Frontal cortex (tissue), 4 donors: ENCODE results near the gene CNN3. TPM values are rescaled to one million over a fixed set of nuclear protein-coding genes. Genes with fewer than 3 reads are reported as not detected.

Source experiments
- DNase-seq, 2 donors: peaks; one replicate each; pipeline ENCODE4 v3.0.0; 2012; ENCODE audit warnings: low spot score in 2 of 2
- FAIRE-seq: peaks from 2 replicates; lab custom pipeline; 2012; peaks lifted over from hg19 to GRCh38; lab: Jason Lieb, UNC
- total RNA-seq: library from RNA; depleted of rRNA; stranded (reverse); fragments of >200 nt; gene quantifications from one replicate; pipeline ENCODE4 v1.2.3, GENCODE V29; 2014
- donor health status: control.
- donor health status: control.
- donor health status: control.

Gene CNN3
- total RNA-seq, 1 donor from 2014 or later = 171 TPM

DNA sequence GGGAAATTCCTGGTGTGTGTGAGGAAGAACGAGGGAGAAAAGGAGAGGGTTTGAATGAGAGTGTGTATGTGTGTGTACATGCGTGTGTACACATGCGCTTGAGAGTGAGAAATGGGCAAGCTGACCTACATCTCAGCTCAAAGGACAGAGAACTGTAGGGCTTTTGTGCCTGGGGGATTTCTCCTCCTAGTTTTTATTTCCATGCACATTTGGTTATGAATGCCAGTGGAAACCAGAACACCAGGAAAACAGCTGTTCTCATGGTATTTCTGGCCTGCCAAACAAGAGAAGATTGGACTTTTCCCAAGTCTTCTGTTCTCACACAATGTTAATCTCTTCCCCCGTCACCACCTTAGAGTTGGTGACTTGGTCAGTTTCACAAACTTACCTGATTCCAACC is 61.5 kb downstream of the CNN3 start:
- DNase-seq (no peak), FAIRE-seq (no peak)

DNA sequence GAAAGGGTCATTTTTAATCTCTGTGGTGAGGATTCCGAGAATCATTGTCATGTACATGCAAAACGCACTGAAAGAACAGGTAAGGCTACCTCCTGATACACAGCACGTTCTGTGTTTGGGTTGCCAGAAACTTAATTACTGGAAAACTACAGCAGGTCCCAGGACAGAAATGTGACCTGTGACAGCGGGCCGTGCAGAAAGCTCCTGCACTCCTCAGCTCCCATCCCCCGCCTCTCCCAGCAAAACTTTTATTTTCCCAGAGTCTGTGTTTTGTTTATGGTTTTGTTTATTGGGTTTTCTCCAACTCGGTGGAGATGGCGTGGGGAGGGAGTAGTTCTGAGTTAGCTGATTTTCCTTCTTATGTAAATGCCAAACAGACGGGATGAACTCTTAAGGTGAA is 62.1 kb downstream of the CNN3 start:
- FAIRE-seq (no peak), DNase-seq (no peak)

DNA sequence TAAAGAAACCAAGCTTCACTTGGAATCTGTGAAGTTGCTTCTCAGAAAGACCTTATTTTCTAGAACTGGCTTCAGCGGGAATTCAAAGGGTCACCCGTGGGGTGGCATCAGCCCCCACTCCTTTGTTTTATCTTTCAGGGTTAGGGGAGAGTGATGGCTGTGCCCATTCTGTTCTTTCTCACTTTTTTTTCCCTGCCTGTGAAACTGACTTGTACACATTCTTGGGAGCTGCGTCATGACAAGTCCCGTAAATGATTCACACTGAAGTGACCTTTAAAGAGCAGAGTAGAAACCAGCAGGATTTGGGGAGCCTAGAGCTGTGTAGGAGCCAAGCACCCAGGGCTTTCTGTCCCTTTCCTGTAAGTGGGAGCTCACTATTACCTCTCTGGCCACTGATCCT is 63.0 kb downstream of the CNN3 start:
- DNase-seq = no peak
- FAIRE-seq = no peak

DNA sequence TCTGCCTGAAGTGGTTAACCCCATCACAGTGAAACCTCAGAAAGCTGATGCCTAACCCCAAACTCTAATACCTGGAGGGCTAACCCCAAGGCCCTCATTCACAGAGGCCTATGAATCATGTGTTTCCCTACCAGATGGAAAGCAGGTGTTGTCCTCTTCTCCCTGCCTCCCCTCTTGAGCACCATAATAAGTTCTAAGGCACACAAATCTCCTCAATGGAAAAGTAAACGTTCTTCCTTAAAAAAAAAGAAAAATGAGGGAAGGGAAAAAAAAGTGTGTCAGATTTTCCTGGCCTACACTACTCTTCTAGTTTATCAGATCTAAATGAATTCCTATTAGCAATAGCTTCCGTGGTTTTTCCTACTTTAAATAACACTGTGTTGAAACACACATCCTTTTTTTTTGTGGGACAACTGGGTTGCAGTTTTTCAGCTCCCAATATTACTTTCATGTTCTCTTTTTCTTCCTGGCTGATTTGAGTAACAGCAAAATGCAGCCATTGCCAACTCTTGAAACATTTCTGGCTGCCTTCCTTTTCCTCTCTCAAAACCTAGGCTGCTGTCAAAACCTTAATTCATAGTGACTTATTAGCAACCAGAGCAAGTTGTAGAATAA is 63.5 kb downstream of the CNN3 start:
- FAIRE-seq (no peak), DNase-seq (no peak)

DNA sequence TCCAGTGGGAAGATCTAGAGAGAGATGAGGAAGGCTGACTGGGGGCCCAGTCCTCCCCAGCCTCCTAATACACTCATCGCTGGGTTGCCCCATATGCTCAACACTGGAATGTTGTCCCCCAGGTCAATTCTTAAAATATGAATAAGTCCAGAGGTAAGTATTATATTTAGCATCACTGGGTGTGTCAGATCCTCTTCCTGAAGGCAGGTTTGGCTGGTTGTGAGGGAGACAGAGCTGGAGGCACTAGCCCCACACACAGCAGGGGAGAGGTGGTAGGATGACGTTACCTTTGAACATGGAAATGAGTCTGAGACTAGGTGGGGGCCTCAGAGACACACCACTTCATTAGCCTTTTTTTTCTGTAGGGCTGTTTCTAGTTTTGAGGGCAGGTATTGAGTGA is 64.2 kb downstream of the CNN3 start:
- no peak for FAIRE-seq
- no peak for DNase-seq

DNA sequence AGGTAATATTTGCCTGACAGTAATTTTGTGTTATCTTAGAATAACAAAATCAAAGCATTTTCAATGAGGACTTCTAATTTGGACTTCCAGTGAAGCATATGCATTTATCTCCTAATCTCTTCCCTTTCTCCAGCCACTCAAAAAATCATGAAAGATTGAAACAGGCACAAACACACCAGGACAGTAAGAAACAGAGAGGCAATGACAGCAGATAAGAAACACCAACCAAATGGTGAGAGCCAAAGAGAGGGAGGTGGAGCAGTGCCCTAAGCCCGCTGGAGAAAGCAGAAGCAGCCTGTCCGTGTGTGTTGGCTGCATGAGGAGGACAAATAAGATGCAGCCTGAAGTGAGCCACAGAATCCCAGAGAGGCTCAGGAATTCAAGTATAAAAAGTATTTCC is 67.7 kb downstream of the CNN3 start:
- DNase-seq (no peak), FAIRE-seq (no peak)

DNA sequence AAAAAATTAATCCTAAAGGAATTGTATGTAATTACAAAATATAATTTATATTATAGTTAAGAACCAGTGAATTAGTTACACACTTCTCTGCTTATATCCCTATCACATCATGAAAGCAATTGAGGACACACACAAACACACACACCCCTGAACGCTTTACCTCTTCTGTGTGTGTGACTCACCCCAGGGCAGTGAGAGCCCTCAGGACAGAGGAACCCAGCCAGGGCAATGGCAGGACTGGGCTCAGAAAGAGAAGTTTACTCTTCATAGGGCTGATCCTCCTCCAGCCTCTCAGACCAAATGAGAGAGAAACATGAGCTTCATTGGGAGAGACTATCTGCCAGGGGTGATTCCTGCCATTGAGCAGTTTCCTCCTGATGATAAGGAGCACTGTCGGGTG is 68.6 kb downstream of the CNN3 start:
- DNase-seq (no peak), FAIRE-seq (no peak)

DNA sequence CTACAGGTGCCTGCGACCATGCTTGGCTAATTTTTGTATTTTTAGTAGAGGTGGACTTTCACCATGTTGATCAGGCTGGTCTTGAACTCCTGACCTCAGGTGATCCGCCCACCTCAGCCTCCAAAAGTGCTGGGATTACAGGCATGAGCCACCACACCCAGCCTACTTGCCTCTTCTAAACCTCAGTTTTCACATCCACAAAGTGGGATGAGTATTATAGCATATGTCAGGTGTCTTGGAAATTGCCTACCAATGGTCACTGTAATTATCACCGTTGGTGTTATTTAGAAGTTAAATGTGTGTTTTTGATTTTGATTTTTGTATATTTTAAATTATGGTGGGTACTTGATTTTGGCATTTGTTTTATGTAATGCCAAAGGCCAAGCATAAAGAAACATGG is 70.0 kb downstream of the CNN3 start:
- no peak for FAIRE-seq
- no peak for DNase-seq

DNA sequence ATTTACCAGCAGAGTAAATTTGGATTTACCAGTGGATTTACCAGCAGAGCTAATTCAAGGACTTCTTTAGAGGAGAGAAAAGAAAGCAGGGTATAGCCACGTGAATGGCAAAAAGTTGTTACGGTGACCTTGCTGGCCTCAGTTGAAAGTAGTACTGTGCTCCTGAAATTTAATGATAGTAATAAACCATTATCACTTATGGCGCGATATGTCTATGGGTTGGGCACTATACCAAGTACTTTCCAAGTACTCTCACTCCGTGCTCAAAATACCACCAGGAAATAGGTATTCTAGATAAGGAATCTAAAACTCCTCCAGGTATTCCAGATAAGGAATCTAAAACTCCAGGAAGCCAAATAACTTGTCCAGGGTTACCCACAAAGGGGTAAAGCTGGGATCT is 70.9 kb downstream of the CNN3 start:
- DNase-seq (no peak), FAIRE-seq (no peak)

DNA sequence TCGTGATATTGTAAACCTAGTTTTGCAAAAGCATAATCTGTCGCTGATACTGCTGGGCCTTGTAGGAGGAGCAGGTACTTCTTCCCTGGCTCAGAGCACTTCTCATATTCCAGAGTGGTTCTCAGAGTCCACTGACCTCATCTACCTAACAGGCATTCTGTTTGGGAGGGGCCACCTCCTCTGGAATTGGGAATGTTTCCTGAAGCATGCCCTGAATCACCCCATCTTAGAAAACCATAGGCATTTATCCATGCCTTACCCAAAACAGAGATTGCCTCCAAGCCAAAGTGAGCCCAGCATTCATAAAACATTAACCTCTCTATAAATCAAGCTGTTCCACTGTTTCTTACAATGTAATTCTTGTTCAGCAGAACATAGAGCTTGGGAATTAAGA is 71.6 kb downstream of the CNN3 start:
- DNase-seq (no peak), FAIRE-seq (no peak)

DNA sequence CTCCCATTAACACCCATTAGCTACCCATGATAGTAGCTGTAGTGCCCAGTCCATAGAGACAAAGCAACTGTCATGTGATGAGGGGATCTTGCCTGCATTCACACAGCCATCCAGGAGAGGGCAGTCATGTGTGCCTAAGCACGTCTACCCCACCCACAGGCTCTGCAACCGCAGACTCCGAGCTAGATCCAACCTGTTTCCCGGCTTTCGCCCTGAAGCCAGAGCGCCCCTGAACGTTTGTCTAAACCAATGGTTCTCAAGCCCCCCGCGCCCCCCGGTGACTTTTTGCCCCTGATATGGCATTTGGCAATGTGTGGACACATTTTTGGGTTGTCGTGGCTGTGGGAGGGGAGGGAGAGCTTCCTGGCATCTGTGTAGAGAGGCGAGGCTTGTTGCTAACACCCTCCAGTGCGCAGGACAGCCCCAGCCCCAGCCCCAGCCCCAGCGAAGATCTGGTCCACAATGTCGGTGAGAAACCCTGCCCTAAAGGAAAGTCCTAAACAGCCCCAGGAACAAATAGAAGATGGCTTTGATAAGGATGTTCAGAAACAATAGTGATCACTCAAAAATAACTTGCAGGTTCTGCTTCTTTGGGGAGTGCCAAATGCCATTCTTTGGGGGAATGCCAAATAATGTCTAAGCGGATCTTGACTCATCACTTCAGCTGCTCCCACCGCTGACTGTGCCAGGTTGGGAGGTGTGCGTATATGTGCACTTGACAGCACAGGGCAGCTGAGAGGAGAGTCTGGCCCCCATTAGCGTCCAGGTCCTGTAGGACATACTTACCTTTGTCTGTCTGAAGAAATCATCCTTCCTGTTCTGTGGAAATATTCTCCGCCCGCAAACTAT is 72.2 kb downstream of the CNN3 start:
- FAIRE-seq (no peak), DNase-seq (peak; percentile 70 to 84)

DNA sequence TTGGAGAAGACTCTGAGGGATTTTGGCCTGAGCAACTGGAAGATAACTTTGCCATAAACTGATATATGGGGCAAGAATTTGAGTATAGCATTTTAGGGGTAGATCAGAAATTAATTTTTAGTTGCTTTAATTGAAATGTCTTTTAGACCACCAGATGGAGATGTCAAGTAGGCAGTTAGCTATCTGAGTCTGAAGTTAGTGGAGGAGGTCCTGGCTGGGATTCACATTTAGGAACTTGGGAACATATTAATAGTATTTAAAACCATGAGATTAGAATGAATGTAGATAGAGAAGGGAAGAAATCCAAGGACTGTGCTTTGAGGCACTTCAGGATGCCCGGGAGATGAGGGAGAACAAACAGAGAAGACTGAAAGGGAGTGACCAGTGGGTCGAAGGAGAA is 74.1 kb downstream of the CNN3 start:
- no peak for DNase-seq
- FAIRE-seq = no peak

DNA sequence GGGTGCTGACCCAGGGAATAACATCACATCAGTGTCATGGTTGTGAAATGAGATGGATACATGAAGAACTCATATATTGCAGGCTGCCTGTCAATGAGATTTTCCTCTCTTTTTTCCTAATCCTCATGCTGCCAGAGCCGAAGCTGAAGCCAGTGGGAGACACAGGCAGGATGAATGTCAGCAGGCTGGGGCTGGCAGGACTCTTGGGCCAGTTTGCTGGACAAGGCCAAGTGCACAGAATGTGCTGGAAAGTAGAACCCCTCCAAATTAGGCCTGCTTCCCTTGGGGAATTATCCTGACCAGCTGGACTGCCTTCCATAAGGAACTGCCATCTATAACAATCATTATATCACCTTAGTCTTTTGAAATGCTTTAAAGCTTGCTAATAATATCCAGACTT is 75.3 kb downstream of the CNN3 start:
- FAIRE-seq (no peak), DNase-seq (no peak)

Other genes with a start within 250 kb of the CNN3 start
- 1.2 TPM for gene SLC44A3, start 106.8 kb downstream of the CNN3 start, total RNA-seq
- 3.7 TPM for gene ALG14, start 145.8 kb upstream of the CNN3 start, total RNA-seq
- gene TLCD4, start 190.2 kb upstream of the CNN3 start, total RNA-seq = 15.9 TPM